Neural progenitor cell (in vitro differentiated cells): ENCODE measurements around the gene MZB1. TPM values are rescaled to one million over a fixed set of nuclear protein-coding genes. Genes with fewer than 3 reads are reported as not detected.

Experiments
- DNase-seq: peaks from one replicate; pipeline ENCODE4 v3.0.0-alpha.2; 2016; ENCODE audit warnings: low spot score
- H2AFZ ChIP-seq: fragments of 200-600 bp; sonication (generic); replicated peaks from 2 replicates; pipeline ENCODE4 v1.6.1; 2016; ENCODE audit warnings: antibody characterized with exemption
- H3F3A ChIP-seq: fragments of 200-600 bp; sonication (generic); 2 replicates; pipeline ENCODE4 v1.6.1; 2016; ENCODE audit warnings: antibody characterized with exemption, low read depth
- H3K27ac ChIP-seq: fragments of 200-600 bp; sonication (generic); 2 replicates; pipeline ENCODE4 v1.5.1; 2016; ENCODE audit warnings: mild to moderate bottlenecking
- H3K27me3 ChIP-seq: fragments of 200-600 bp; sonication (generic); 2 replicates; pipeline ENCODE4 v1.6.1; 2016; ENCODE audit warnings: mild to moderate bottlenecking, moderate library complexity
- H3K36me3 ChIP-seq: fragments of 200-600 bp; sonication (generic); 2 replicates; pipeline ENCODE4 v1.5.1; 2016
- H3K4me1 ChIP-seq: fragments of 200-600 bp; sonication (generic); 2 replicates; pipeline ENCODE4 v1.6.1; 2016; ENCODE audit warnings: mixed run types
- H3K4me2 ChIP-seq: fragments of 200-600 bp; sonication (generic); 2 replicates; pipeline ENCODE4 v1.6.1; 2016
- H3K4me3 ChIP-seq: fragments of 200-600 bp; sonication (generic); 2 replicates; pipeline ENCODE4 v1.5.1; 2016
- H3K79me2 ChIP-seq: fragments of 200-600 bp; sonication (generic); 2 replicates; pipeline ENCODE4 v1.6.1; 2016; ENCODE audit warnings: low read depth
- H3K9ac ChIP-seq: fragments of 200-600 bp; sonication (generic); 2 replicates; pipeline ENCODE4 v1.6.1; 2016
- H3K9me3 ChIP-seq: fragments of 200-600 bp; sonication (generic); 2 replicates; pipeline ENCODE4 v1.5.1; 2016; ENCODE audit warnings: low read depth
- H4K20me1 ChIP-seq: fragments of 200-600 bp; sonication (generic); 2 replicates; pipeline ENCODE4 v1.6.1; 2016; ENCODE audit warnings: low read depth
- H3K27ac Mint-ChIP-seq: 3 replicates; pipeline ENCODE4 v1.8.0; 2021; ENCODE audit warnings: mixed read lengths
- H3K27me3 Mint-ChIP-seq: 2 replicates; pipeline ENCODE4 v1.8.0; 2022; ENCODE audit warnings: low read depth, mild to moderate bottlenecking, inconsistent platforms, moderate library complexity, mixed read lengths; ENCODE audit not compliant: insufficient read depth
- H3K36me3 Mint-ChIP-seq: 3 replicates; pipeline ENCODE4 v1.8.0; 2021; ENCODE audit warnings: mixed read lengths
- H3K4me1 Mint-ChIP-seq: 3 replicates; pipeline ENCODE4 v1.8.0; 2021; ENCODE audit warnings: mixed read lengths
- H3K4me3 Mint-ChIP-seq: 3 replicates; pipeline ENCODE4 v1.8.0; 2021; ENCODE audit warnings: mild to moderate bottlenecking, moderate library complexity, mixed read lengths
- H3K9me3 Mint-ChIP-seq: 3 replicates; pipeline ENCODE4 v1.8.0; 2020; ENCODE audit warnings: mixed read lengths
- EZH2 ChIP-seq: fragments of 200-600 bp; sonication (generic); IDR thresholded peaks from 2 replicates; pipeline ENCODE4 v1.6.1; 2017; ENCODE audit warnings: antibody characterized with exemption, mild to moderate bottlenecking, moderate library complexity
- EZH2phosphoT487 ChIP-seq: fragments of 200-600 bp; sonication (generic); IDR thresholded peaks from 2 replicates; pipeline ENCODE4 v1.6.1; 2017; ENCODE audit warnings: antibody characterized with exemption
- total RNA-seq: library from RNA; depleted of rRNA; stranded (reverse); fragments of >200 nt; gene quantifications from 2 replicates; pipeline ENCODE4 v1.2.3, GENCODE V29; 2015; ENCODE audit warnings: low replicate concordance
- TF ChIP-seq, protein P1 (sequence below): fragments of 200-600 bp; sonication (generic); IDR thresholded peaks from 2 replicates; pipeline ENCODE4 v1.5.1; 2017; ENCODE audit warnings: antibody characterized with exemption, mild to moderate bottlenecking

Gene MZB1
- total RNA-seq, 1 donor from 2014 or later: not detected

DNA sequence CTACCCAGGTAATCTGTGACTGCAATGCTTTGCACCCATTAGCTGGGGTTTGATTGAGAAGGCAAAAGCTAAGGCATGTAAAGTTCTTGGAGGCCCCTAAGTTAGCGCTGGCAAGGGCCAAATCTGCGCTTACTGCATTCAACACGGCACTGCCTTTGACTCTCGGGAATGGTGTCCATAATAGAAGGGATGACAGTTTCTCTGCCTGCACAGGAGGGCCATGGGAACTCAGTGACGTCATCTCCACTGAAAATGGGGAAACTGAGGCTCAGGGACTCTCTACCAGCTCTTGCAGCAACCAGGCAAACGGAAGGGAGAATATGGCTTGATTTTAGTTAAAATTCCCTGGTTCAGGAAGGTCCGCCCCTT is 13.7 kb upstream of the MZB1 start:
- Mint-ChIP-seq H3K4me3 (peak overlapping the region; percentile 95), H3K4me1 (peaks cover 29% of the 10 kb centered on the region), H3K9me3 (no peaks in the 10 kb centered on the region), H3K27ac (peak overlapping the region; percentile 100), H3K36me3 (peaks cover 1% of the 10 kb centered on the region), H3K27me3 (no peaks in the 10 kb centered on the region)
- Histone ChIP-seq H3K27me3 (no peaks in the 10 kb centered on the region), H4K20me1 (no peaks in the 10 kb centered on the region), H3F3A (peaks cover 24% of the 10 kb centered on the region), H3K27ac (peak overlapping the region; percentile 86), H2AFZ (peak overlapping the region; percentile 88), H3K4me2 (peak overlapping the region; percentile 83), H3K9me3 (no peaks in the 10 kb centered on the region), H3K4me1 (peaks cover 6% of the 10 kb centered on the region), H3K36me3 (no peaks in the 10 kb centered on the region), H3K4me3 (peak overlapping the region; percentile 59), H3K79me2 (no peaks in the 10 kb centered on the region), H3K9ac (no peak overlapping the region)
- TF ChIP-seq EZH2phosphoT487: no peak
- TF ChIP-seq, protein P1, sequence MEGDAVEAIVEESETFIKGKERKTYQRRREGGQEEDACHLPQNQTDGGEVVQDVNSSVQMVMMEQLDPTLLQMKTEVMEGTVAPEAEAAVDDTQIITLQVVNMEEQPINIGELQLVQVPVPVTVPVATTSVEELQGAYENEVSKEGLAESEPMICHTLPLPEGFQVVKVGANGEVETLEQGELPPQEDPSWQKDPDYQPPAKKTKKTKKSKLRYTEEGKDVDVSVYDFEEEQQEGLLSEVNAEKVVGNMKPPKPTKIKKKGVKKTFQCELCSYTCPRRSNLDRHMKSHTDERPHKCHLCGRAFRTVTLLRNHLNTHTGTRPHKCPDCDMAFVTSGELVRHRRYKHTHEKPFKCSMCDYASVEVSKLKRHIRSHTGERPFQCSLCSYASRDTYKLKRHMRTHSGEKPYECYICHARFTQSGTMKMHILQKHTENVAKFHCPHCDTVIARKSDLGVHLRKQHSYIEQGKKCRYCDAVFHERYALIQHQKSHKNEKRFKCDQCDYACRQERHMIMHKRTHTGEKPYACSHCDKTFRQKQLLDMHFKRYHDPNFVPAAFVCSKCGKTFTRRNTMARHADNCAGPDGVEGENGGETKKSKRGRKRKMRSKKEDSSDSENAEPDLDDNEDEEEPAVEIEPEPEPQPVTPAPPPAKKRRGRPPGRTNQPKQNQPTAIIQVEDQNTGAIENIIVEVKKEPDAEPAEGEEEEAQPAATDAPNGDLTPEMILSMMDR: no peak
- no peak for TF ChIP-seq EZH2
- DNase-seq: no peak

DNA sequence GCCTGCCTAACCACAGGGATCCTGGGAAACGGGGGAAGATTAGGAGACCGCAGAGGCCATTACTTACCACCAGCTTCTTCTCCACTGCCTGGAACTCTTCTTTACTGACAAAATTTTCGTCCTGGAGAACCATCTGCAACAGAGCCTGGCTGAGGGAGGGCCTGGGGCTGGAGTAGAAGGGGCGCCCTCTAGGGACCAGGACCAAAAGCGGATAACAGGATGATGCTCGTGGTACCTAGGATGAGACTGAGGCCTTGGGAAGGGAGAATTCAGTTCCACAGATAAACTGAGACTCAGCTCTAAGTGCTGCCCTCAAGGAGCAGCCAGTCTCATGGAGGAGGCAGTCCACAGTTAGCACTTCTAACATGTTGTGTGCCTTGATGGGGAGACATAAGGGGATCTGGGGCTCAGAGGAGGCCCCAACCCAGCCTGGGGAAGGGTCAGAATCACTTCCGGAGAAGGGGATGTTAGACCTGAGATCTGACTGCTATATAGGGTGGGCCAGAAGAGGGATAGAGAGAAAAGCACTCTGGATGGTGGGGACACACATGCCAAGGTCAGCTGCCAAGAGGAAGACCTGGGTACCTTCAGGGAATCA is 12.9 kb upstream of the MZB1 start:
- Histone ChIP-seq H3K9ac (no peak overlapping the region), H3K27ac (no peak overlapping the region), H3K4me1 (peaks cover 6% of the 10 kb centered on the region), H3K9me3 (no peaks in the 10 kb centered on the region), H2AFZ (no peak overlapping the region), H4K20me1 (no peaks in the 10 kb centered on the region), H3K4me2 (no peak overlapping the region), H3K4me3 (no peak overlapping the region), H3F3A (peaks cover 24% of the 10 kb centered on the region), H3K36me3 (no peaks in the 10 kb centered on the region), H3K79me2 (no peaks in the 10 kb centered on the region), H3K27me3 (no peaks in the 10 kb centered on the region)
- Mint-ChIP-seq H3K4me1 (peaks cover 29% of the 10 kb centered on the region), H3K36me3 (peaks cover 6% of the 10 kb centered on the region), H3K27me3 (no peaks in the 10 kb centered on the region), H3K9me3 (no peaks in the 10 kb centered on the region), H3K27ac (no peak overlapping the region), H3K4me3 (peak overlapping the region; percentile 95)
- TF ChIP-seq, protein P1: peak; percentile 63
- no peak for TF ChIP-seq EZH2
- DNase-seq: peak; percentile 49

DNA sequence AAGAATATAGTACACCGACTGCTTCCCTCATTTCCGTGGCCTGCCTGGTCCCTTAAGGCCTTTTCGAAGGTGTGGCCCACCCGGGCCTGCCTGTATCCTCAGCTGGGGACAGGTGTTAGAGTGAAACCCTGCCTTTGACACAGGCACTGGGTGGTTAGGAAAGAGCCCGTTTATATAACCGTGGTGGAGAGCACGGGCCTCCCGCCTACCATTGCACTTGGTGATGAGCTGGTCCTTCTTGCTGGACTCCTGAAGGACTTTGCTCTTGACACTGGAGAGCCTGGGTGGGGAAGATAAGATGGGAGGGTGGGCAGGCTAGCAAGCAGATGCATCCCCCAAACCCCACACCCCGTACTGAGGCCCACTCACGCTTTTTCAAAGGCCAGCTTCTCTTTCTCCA is 11.8 kb upstream of the MZB1 start:
- no peak overlapping the region for H3K9ac ChIP-seq
- Mint-ChIP-seq H3K4me3 (no peak overlapping the region), H3K27ac (no peak overlapping the region), H3K36me3 (peaks cover 11% of the 10 kb centered on the region), H3K9me3 (no peaks in the 10 kb centered on the region), H3K27me3 (no peaks in the 10 kb centered on the region), H3K4me1 (peaks cover 32% of the 10 kb centered on the region)
- H3F3A ChIP-seq: peaks cover 24% of the 10 kb centered on the region
- no peak overlapping the region for H3K27ac ChIP-seq
- no peaks in the 10 kb centered on the region for H3K9me3 ChIP-seq
- H3K4me2 ChIP-seq: no peak overlapping the region
- H3K4me3 ChIP-seq: no peak overlapping the region
- no peaks in the 10 kb centered on the region for H3K27me3 ChIP-seq
- H3K4me1 ChIP-seq: peaks cover 6% of the 10 kb centered on the region
- no peak for DNase-seq
- H2AFZ ChIP-seq: no peak overlapping the region
- TF ChIP-seq EZH2: no peak
- no peak for TF ChIP-seq EZH2phosphoT487
- TF ChIP-seq, protein P1: no peak
- no peaks in the 10 kb centered on the region for H4K20me1 ChIP-seq
- no peaks in the 10 kb centered on the region for H3K79me2 ChIP-seq
- H3K36me3 ChIP-seq: no peaks in the 10 kb centered on the region
